ENCODE data around the gene AMD1. TPM values are rescaled to one million over a fixed set of nuclear protein-coding genes. Genes with fewer than 3 reads are reported as not detected.
A peak's percentile ranks its signal among the peaks of the same experiment; 100 is the strongest.

Gene AMD1
- total RNA-seq, 1 donor from 2014 or later: 65.5 TPM

- no peak for TF ChIP-seq CTCF (IDR thresholded peaks at IDR 0.05)
- Mint-ChIP-seq H3K4me1 (peaks cover 69% of the 10 kb centered on the region), H3K36me3 (ENCODE audit: low read depth) (peaks cover 10% of the 10 kb centered on the region), H3K27ac (peak overlapping the region; percentile 90), H3K4me3 (peak overlapping the region; percentile 99), H3K9me3 (no peaks in the 10 kb centered on the region), H3K27me3 (no peaks in the 10 kb centered on the region)
- no peak for ATAC-seq (ENCODE audit: low read depth)
- ChIA-PET CTCF (interaction anchor here (1.1 to 5.7 kb wide), 4 partner anchors 62 to 195 kb away, joined by 4 to 74 read pairs (median 8); partner anchors contain the start of gene CDK19), POLR2A (interaction anchor here (0.6 to 7.8 kb wide), 7 partner anchors 9 to 159 kb away, joined by 3 to 530 read pairs (median 30); partner anchors contain the start of genes CDK19 and GTF3C6)
- DNase-seq: no peak
- intact Hi-C loops (cut with micrococcal nuclease): loop anchor here (10.0 kb wide), 2 partner anchors 1393 to 1493 kb away; partner anchors contain the start of genes CD164 and ZBTB24
These were observed 3.0 kb downstream of the AMD1 start for GRCh38 chr6:110877569-110877968.

- CTCF ChIA-PET: interaction anchor here (0.7 to 5.7 kb wide), 17 partner anchors 12 to 351 kb away, joined by 3 to 74 read pairs (median 4); partner anchors contain the start of gene CDK19
- H3K4me1 Mint-ChIP-seq: peaks cover 77% of the 10 kb centered on the region
- no peak for TF ChIP-seq CTCF (IDR thresholded peaks at IDR 0.05)
- DNase-seq: no peak
- peaks cover 10% of the 10 kb centered on the region for H3K36me3 Mint-ChIP-seq (ENCODE audit: low read depth)
- no peaks in the 10 kb centered on the region for H3K9me3 Mint-ChIP-seq
- ATAC-seq (ENCODE audit: low read depth): no peak
- peak overlapping the region; percentile 59 for H3K4me3 Mint-ChIP-seq
- POLR2A ChIA-PET: interaction anchor here (0.6 to 7.8 kb wide), 7 partner anchors 7 to 197 kb away, joined by 3 to 530 read pairs (median 9); partner anchors contain the start of genes CDK19 and GTF3C6
- intact Hi-C loops (cut with micrococcal nuclease): loop anchor here (1.0 to 10.0 kb wide), 5 partner anchors 70 to 1494 kb away; partner anchors contain the start of genes CD164 and ZBTB24
- no peaks in the 10 kb centered on the region for H3K27me3 Mint-ChIP-seq
- H3K27ac Mint-ChIP-seq: no peak overlapping the region
These were observed 4.4 kb downstream of the AMD1 start for GRCh38 chr6:110878751-110879522.

- no peak overlapping the region for H3K4me3 Mint-ChIP-seq
- no peaks in the 10 kb centered on the region for H3K36me3 Mint-ChIP-seq (ENCODE audit: low read depth)
- intact Hi-C loops (cut with micrococcal nuclease): no loop called here
- POLR2A ChIA-PET: no interaction called here
- TF ChIP-seq CTCF (IDR thresholded peaks at IDR 0.05): no peak
- peaks cover 92% of the 10 kb centered on the region for H3K4me1 Mint-ChIP-seq
- DNase-seq: no peak
- CTCF ChIA-PET: interaction anchor here (1.1 to 5.7 kb wide), 2 partner anchors 198 to 201 kb away, joined by 3 to 74 read pairs; no protein-coding TSS in a partner anchor
- no peak overlapping the region for H3K27ac Mint-ChIP-seq
- H3K27me3 Mint-ChIP-seq: no peaks in the 10 kb centered on the region
- no peak for ATAC-seq (ENCODE audit: low read depth)
- no peaks in the 10 kb centered on the region for H3K9me3 Mint-ChIP-seq
These were observed 6.1 kb downstream of the AMD1 start for GRCh38 chr6:110880651-110881050.

GRCh38 chr6:110881546-110882273 lies 7.1 kb downstream of the AMD1 start:
- H3K27me3 Mint-ChIP-seq: no peaks in the 10 kb centered on the region
- no peak overlapping the region for H3K4me3 Mint-ChIP-seq
- H3K4me1 Mint-ChIP-seq: peaks cover 98% of the 10 kb centered on the region
- ChIA-PET CTCF (interaction anchor here (1.3 to 1.7 kb wide), 3 partner anchors 67 to 202 kb away, joined by 3 to 13 read pairs (median 4); no protein-coding TSS in a partner anchor), POLR2A (interaction anchor here (2.1 kb wide), 1 partner anchor 67 kb away, joined by 7 read pairs; the partner anchor contains the start of gene CDK19)
- no peak overlapping the region for H3K27ac Mint-ChIP-seq
- intact Hi-C loops (cut with micrococcal nuclease): no loop called here
- TF ChIP-seq CTCF (IDR thresholded peaks at IDR 0.05): no peak
- no peaks in the 10 kb centered on the region for H3K36me3 Mint-ChIP-seq (ENCODE audit: low read depth)
- no peaks in the 10 kb centered on the region for H3K9me3 Mint-ChIP-seq
- DNase-seq (no peak), ATAC-seq (ENCODE audit: low read depth) (no peak)
